ENCODE results near the gene KCNK1.
"Not testable (repeated sequence)": the region's sequence is repeated elsewhere in the genome, so short reads cannot be mapped to it uniquely, and the experiment has no call there.

The KCNK1 gene

DNA sequence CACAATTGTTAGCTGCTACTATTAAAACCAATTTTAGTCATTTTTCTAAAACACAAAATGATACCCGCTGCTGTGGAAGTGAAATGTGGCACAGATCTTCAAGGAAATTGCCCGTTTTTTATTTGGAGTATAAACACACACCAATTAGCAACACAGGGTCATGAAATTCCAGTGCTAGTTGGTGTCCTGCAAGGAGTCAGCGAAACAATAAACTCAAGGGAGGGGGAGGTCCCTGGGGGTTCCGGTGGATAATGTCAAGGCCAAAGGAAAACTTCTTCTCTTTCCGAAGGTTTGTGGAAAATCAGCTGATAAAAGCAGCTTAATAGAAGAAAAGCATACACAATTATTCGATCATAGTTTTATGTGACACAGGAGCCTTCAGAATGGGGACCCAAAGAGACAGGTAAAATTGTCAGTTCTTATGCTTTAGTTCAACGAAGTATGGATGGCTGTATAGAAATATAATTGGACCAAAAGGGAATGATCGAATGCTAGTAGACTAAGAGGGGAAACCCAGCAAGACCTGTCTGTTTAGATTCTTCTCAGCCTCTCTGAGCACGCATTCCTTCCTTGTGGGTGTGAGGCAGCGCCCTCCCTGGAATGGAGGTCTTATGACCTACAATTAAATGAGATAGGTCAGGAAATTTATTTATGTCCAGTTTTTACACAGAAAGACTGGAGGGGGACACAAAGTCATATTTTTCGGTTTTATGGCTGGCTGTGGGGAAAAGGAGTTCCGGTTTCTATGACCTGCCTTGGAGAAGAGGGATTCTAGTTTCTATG lies 65.9 kb downstream of the KCNK1 start:
- CTCF ChIA-PET, result interaction anchor here (1.0 kb wide), 2 partner anchors 15 to 239 kb away, joined by 3 read pairs; no protein-coding TSS in a partner anchor
- TF ChIP-seq, protein P1, sequence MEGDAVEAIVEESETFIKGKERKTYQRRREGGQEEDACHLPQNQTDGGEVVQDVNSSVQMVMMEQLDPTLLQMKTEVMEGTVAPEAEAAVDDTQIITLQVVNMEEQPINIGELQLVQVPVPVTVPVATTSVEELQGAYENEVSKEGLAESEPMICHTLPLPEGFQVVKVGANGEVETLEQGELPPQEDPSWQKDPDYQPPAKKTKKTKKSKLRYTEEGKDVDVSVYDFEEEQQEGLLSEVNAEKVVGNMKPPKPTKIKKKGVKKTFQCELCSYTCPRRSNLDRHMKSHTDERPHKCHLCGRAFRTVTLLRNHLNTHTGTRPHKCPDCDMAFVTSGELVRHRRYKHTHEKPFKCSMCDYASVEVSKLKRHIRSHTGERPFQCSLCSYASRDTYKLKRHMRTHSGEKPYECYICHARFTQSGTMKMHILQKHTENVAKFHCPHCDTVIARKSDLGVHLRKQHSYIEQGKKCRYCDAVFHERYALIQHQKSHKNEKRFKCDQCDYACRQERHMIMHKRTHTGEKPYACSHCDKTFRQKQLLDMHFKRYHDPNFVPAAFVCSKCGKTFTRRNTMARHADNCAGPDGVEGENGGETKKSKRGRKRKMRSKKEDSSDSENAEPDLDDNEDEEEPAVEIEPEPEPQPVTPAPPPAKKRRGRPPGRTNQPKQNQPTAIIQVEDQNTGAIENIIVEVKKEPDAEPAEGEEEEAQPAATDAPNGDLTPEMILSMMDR (IDR thresholded peaks at IDR 0.05; ENCODE audit: control extremely low read depth, extremely low read depth, low read depth, missing control alignments), result no peak
- no peak for DNase-seq (ENCODE audit: extremely low spot score)
- POLR2A ChIA-PET, result no interaction called here

DNA sequence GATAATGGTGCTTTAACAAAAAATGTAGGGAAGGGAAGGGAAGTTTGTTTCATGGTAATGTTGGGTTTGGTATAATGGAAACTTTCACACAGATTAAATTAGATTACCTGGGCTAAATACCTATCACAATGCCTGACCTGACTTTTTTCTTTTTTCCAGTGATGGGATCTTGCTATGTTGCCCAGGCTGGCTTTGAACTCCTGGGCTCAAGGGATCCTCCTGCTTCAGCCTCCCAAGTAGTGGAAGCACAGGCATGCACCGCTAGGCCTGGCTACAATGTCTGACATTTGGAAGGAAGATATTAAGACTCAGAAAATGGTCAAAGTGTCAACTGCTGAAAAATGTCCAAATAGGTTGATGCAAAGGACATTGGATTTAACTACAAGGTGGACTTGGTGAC lies 67.4 kb downstream of the KCNK1 start:
- CTCF ChIA-PET, result no interaction called here
- POLR2A ChIA-PET, result no interaction called here
- TF ChIP-seq, protein P1 (IDR thresholded peaks at IDR 0.05; ENCODE audit: control extremely low read depth, extremely low read depth, low read depth, missing control alignments), result no peak
- DNase-seq (ENCODE audit: extremely low spot score), result no peak

DNA sequence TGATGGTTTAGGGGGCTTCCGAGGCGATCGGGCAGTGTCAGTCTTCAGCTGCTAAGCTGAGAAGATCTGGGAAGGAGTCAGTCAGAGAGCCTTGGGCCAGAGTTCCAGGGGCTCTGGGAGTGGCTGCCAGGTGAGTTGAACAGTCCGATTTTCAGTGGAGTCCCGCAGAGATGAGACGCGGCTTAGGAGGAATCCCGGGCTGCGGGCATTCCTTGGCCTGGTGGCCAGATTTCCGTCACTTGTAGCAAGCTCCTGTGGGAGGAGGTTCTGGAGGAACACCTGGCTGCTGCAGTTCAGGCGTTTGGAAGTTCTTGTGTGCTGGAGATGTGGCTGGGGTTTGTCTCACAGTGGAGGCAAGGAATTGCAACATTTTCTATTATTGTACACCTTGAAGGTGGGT lies 72.7 kb downstream of the KCNK1 start:
- DNase-seq (ENCODE audit: extremely low spot score); POLR2A ChIA-PET; CTCF ChIA-PET: not testable (repeated sequence)

DNA sequence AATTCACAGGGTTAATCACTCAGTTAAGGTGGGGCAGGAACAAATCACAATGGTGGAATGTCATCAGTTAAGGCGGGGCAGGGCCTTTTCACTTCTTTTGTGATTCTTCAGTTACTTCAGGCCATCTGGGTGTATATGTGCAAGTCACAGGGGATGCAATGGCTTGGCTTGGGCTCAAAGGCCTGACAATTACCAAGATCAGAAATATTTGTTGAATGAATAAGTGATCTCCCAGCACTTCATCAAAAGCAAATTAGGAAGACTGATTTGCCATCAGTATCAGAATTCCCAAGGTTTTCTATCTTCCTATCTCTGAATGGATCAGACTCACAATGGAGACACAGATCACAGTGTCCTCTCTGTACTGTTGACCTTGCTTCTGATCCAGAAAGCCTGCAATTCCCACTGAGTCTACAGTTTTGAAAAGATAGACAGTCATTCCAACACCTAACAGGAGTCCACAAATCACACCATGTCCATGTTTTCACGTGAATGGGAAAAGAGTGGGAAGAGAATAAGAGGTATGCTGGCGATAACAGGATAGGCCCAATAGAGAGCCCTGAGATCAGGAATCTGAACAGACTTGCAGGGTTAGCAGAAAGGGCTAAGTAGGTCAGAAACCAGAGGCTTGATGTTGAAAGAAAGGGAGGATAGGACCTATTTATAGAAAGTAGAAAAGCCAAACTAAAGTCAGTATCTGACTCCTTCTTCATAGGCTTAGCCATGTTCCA lies 75.3 kb downstream of the KCNK1 start:
- DNase-seq (ENCODE audit: extremely low spot score), result no peak
- ChIA-PET POLR2A (no interaction called here), CTCF (no interaction called here)
- TF ChIP-seq, protein P1 (IDR thresholded peaks at IDR 0.05; ENCODE audit: control extremely low read depth, extremely low read depth, low read depth, missing control alignments), result no peak

DNA sequence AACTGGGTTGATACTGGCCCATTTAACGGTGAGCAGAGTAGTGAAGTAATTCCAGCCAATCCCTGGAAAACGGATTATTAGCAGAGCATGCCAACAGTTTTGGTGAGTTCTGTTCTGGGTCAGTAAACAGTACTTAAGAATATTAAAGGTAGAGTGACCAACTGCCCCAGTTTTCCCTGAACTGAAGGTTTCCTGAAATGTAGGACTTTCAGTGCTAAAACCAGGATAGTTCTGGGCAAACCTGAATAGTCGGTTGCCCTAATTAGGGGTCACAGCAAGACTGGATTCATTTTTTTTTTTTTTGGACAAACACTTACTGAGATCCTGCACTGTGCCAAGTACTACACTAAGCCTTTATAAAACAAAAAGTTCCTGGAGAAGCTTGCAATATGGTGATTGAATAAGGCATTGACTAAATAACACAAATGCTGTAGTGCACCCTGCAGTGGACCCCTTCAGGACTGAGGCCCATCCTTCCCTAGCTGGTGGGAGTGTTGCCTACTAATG lies 75.9 kb downstream of the KCNK1 start:
- CTCF ChIA-PET, result no interaction called here
- no peak for DNase-seq (ENCODE audit: extremely low spot score)
- TF ChIP-seq, protein P1 (IDR thresholded peaks at IDR 0.05; ENCODE audit: control extremely low read depth, extremely low read depth, low read depth, missing control alignments), result no peak
- POLR2A ChIA-PET, result no interaction called here

DNA sequence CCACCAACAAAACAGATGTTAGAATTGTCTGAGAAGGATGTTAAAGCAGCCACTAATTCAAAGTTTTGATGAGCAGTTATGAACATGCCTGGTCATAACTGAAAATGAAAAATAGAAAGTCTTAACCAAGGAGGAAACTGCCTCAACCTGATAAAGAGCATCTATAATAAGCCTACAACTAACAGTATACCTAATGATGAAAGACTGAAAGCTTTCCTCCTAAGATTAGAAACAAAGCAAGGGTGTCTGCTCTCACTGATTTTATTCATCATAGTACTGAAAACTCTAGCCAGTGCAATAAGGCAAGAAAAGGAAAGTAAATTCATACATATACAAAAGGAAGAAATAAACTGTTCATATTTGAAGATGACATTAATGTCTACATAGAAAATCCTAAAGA lies 82.0 kb downstream of the KCNK1 start:
- TF ChIP-seq, protein P1 (IDR thresholded peaks at IDR 0.05; ENCODE audit: control extremely low read depth, extremely low read depth, low read depth, missing control alignments), result no peak
- POLR2A ChIA-PET, result no interaction called here
- CTCF ChIA-PET, result interaction anchor here (1.5 kb wide), 2 partner anchors 12 to 16 kb away, joined by 3 read pairs; no protein-coding TSS in a partner anchor
- no peak for DNase-seq (ENCODE audit: extremely low spot score)

DNA sequence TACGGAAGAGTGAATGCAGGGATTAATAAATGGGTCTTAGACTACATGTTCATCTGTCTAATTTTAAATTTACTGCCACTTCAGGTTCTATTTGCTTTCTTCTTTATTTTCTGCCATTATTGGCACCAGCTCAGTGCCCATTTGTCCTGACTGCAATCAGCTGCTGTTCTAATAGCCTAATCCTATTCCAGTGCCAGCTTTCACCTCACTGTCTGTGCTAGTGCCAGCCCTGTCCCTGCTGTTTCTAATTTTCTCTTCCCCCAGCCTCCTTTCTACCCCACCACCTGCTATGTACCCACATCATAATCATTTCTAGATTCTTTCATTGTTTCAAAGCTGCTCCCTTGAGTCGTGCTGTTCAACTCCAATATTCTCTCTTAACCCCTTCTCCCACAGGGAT lies 86.4 kb downstream of the KCNK1 start:
- TF ChIP-seq, protein P1 (IDR thresholded peaks at IDR 0.05; ENCODE audit: control extremely low read depth, extremely low read depth, low read depth, missing control alignments), result no peak
- no peak for DNase-seq (ENCODE audit: extremely low spot score)
- CTCF ChIA-PET, result interaction anchor here (1.3 kb wide), 1 partner anchor 28 kb away, joined by 3 read pairs; no protein-coding TSS in a partner anchor
- POLR2A ChIA-PET, result no interaction called here
